ENCODE results near the gene KIF16B. TPM values are rescaled to one million over a fixed set of nuclear protein-coding genes. Genes with fewer than 3 reads are reported as not detected.
"Not testable (repeated sequence)": the region's sequence is repeated elsewhere in the genome, so short reads cannot be mapped to it uniquely, and the experiment has no call there.

KIF16B gene
- total RNA-seq, 4 donors from 2014 or later: 15.7 to 29.0 (median 19.3) TPM

DNA sequence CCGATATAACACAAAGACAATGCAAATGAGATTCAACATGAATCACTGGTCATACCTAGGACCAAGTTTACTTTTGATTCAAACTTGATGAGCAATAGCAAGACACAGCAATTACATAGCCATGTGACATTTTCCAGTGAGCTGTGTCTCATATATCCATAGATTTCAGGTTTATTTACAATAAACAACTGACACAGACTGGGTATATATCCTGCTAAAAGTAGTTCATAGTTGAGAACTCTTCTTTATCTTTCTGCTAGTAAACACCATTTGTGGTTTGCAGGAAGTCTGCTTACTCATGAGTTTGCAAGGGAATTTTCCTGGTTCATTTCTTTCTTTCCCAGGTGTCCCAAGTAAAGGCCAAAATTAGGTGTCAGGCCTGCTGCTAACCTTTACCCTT is 343.4 kb downstream of the KIF16B start:
- DNase-seq (ENCODE audit: low spot score) (no peak), ATAC-seq (ENCODE audit: low FRiP score) (no peak)
- TF ChIP-seq, protein P1, sequence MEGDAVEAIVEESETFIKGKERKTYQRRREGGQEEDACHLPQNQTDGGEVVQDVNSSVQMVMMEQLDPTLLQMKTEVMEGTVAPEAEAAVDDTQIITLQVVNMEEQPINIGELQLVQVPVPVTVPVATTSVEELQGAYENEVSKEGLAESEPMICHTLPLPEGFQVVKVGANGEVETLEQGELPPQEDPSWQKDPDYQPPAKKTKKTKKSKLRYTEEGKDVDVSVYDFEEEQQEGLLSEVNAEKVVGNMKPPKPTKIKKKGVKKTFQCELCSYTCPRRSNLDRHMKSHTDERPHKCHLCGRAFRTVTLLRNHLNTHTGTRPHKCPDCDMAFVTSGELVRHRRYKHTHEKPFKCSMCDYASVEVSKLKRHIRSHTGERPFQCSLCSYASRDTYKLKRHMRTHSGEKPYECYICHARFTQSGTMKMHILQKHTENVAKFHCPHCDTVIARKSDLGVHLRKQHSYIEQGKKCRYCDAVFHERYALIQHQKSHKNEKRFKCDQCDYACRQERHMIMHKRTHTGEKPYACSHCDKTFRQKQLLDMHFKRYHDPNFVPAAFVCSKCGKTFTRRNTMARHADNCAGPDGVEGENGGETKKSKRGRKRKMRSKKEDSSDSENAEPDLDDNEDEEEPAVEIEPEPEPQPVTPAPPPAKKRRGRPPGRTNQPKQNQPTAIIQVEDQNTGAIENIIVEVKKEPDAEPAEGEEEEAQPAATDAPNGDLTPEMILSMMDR (IDR thresholded peaks at IDR 0.05): no peak

DNA sequence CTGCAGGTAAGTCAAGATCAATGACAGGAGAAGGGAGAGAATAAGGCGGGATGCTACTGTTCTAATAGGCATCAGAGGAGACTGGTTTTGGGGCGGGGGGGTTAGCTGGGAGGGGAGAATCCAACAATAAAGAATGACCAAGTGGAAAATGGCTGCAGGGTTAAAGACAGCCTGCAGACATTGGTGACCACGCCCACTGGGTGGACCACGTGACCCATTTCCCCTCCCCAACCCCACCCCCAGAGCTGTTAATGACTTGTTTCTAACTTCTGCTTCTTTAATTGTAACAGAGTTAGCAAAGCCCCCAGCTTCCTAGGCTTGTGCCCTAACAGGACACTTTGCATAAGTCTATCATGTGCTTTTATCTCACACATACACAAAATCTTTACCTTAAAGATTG is 344.5 kb downstream of the KIF16B start:
- no peak for ATAC-seq (ENCODE audit: low FRiP score)
- TF ChIP-seq, protein P1 (IDR thresholded peaks at IDR 0.05): no peak
- no peak for DNase-seq (ENCODE audit: low spot score)

DNA sequence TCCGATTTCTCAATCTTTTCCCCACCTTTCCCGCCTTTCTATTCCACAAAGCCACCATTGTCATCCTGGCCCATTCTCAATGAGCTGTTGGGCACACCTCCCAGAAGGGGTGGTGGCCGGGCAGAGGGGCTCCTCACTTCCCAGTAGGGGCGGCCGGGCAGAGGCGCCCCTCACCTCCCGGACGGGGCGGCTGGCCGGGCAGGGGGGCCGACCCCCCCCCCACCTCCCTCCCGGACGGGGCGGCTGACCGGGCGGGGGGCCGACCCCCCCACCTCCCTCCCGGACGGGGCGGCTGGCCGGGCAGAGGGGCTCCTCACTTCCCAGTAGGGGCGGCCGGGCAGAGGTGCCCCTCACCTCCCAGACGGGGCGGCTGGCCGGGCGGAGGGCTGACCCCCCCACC is 346.3 kb downstream of the KIF16B start:
- not testable (repeated sequence) for DNase-seq (ENCODE audit: low spot score); ATAC-seq (ENCODE audit: low FRiP score)

DNA sequence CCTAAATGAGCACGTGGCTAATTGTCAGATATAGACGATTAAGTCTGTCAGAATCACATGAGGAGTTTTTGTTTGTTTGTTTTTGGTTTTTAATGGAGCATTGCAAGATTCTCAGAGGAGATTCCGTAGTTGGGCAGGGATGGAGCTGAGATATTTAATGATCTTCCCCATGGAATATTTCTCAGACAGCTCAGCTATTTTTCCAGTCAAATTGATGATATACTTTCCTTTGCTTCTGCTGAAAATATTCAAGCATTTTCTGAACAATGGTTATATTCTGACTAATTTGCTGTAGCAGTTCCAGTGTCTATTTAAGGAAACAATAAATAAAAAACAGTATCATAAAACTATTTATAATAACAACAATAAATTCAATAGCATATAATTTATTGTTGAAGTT is 348.4 kb downstream of the KIF16B start:
- TF ChIP-seq, protein P1 (IDR thresholded peaks at IDR 0.05): no peak
- no peak for ATAC-seq (ENCODE audit: low FRiP score)
- DNase-seq (ENCODE audit: low spot score): no peak

DNA sequence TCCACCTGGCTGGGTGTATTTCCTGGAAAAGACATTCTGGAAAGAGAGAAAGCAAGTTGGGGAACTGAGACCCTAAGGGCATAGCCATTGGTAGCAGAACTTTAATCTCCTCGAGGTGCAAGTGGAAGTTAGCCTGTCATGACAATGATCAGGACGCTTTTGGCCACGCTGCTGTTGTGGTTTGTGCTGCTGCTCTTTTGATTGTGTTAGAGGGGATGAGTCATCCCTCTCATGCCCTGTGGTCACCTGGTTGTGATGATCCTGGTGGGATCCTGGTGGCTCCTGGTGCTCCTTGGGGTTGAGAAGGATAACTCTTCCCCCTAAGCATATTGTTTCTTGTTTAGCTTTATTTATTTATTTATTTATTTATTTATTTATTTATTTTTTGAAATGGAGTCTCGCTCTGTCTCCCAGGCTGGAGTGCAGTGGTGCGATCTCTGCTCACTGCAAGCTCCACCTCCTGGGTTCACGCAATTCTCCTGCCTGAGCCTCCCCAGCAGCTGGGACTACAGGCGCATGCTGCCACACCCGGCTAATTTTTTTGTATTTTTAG is 350.3 kb downstream of the KIF16B start:
- TF ChIP-seq, protein P1 (IDR thresholded peaks at IDR 0.05): no peak
- no peak for DNase-seq (ENCODE audit: low spot score)
- no peak for ATAC-seq (ENCODE audit: low FRiP score)

Other genes with a start within 250 kb of the KIF16B start
- gene SNRPB2, start 156.6 kb upstream of the KIF16B start, total RNA-seq: 10 to 100 TPM; 23.0 to 38.1 (median 30.3) TPM
- not detected for gene OTOR, start 174.9 kb upstream of the KIF16B start, total RNA-seq